Measurements from ENCODE around the gene DNAJC12. TPM values are rescaled to one million over a fixed set of nuclear protein-coding genes. Genes with fewer than 3 reads are reported as not detected.

Gene DNAJC12
- total RNA-seq, 3 donors from 2014 or later, result 6.3 to 8.8 (median 8.8) TPM

DNA sequence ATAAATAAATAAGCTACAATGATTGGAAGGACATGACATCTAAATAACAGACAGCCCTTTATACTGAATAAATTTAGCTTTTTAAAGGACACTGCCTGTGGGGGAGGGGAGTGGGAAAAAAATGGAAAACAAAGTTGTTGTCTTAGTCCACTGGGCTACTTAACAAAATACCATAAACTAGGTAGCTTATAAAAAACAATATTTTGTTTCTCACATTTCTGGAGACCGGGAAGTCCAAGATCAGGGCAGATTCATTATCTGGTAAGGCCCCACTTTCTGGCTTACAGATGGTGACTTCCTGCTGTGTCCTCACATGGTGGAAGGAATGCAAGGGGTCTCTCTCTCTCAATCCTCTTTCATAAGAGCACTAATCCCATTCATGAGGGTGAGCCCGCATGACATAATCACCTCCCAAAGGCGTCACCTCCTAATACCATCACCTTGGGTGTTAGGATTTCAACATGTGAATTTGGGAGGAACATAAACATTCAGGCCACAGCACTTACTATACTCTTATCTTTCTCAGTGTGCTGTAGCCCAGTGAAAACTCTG lies 43.0 kb downstream of the DNAJC12 start:
- no peak overlapping the region for H3K4me3 ChIP-seq

DNA sequence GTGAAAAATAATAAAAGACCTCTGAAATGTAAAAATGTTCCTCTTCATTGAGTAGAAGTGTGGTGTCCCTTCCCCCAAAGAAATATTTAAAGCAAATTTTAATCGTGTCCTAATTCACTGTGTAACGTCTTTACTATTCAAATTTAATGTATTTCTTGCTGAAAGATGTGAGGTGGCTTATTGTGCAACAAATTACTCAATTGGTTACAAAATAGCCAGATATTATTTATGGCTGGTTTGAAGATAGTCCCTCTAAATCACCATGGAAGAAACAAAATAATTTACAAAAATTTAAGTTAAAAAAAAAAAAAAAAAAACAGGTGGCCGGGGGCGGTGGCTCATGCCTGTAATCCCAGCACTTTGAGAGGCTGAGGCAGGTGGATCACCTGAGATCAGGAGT lies 43.7 kb downstream of the DNAJC12 start:
- ATAC-seq, result no peak
- intact Hi-C loops (cut with DNase I, micrococcal nuclease), result no loop called here
- no peak for DNase-seq
- Histone ChIP-seq H3K9me3 (no peaks in the 10 kb centered on the region), H3K36me3 (ENCODE audit: low read depth) (no peaks in the 10 kb centered on the region), H3K4me3 (no peak overlapping the region), H3K4me1 (ENCODE audit: low read depth) (no peaks in the 10 kb centered on the region)
- TF ChIP-seq, protein P1, sequence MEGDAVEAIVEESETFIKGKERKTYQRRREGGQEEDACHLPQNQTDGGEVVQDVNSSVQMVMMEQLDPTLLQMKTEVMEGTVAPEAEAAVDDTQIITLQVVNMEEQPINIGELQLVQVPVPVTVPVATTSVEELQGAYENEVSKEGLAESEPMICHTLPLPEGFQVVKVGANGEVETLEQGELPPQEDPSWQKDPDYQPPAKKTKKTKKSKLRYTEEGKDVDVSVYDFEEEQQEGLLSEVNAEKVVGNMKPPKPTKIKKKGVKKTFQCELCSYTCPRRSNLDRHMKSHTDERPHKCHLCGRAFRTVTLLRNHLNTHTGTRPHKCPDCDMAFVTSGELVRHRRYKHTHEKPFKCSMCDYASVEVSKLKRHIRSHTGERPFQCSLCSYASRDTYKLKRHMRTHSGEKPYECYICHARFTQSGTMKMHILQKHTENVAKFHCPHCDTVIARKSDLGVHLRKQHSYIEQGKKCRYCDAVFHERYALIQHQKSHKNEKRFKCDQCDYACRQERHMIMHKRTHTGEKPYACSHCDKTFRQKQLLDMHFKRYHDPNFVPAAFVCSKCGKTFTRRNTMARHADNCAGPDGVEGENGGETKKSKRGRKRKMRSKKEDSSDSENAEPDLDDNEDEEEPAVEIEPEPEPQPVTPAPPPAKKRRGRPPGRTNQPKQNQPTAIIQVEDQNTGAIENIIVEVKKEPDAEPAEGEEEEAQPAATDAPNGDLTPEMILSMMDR (IDR thresholded peaks at IDR 0.05), result no peak

More for the DNA sequence above, 43.0 kb downstream of the DNAJC12 start:
- no peaks in the 10 kb centered on the region for H3K36me3 ChIP-seq (ENCODE audit: low read depth)
- H3K9me3 ChIP-seq, result no peaks in the 10 kb centered on the region
- no peaks in the 10 kb centered on the region for H3K4me1 ChIP-seq (ENCODE audit: low read depth)
- no peak for ATAC-seq
- DNase-seq, result no peak
- intact Hi-C loops (cut with DNase I, micrococcal nuclease), result no loop called here
- TF ChIP-seq, protein P1 (IDR thresholded peaks at IDR 0.05), result no peak

DNA sequence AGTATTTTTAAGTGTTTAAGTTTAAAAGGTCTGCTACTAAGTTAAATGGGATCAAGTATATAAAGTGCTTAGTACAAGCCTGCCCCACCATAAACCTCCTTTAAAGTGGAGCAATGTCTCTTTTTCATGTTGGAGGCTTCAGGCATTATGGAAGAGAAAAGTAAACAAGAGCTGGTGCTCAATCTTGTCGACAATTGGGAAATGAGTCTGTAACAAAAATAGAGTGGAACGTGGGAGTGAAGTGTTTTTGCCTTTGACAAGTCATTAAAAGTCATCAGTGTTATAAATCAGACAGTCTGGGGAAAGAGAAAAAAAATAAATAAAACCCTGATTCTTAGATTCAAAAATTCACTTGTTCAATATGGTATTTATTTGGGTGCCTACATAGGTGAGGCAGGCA lies 44.7 kb downstream of the DNAJC12 start:
- TF ChIP-seq, protein P1 (IDR thresholded peaks at IDR 0.05), result no peak
- ATAC-seq (no peak), DNase-seq (no peak)
- intact Hi-C loops (cut with DNase I, micrococcal nuclease), result no loop called here
- no peaks in the 10 kb centered on the region for H3K36me3 ChIP-seq (ENCODE audit: low read depth)
- no peaks in the 10 kb centered on the region for H3K4me1 ChIP-seq (ENCODE audit: low read depth)
- no peaks in the 10 kb centered on the region for H3K9me3 ChIP-seq
- no peak overlapping the region for H3K4me3 ChIP-seq

DNA sequence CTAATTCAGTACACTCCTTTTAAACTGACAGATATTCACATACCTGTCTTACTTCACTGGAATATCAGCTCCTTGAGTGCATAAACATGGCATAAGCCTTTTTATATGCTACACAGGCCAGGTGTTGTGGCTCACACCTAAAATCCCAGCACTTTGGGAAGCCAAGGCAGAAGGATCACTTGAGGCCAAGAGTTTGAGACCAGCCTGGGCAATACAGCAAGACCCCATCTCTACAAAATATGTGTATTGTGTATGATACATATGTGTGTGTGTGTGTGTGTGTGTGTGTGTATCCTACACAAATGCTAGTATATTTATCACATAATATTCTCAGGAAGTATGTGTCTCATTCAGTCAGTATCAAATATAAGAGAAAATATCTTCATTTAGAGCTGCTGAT lies 45.3 kb downstream of the DNAJC12 start:
- intact Hi-C loops (cut with DNase I, micrococcal nuclease), result no loop called here
- TF ChIP-seq, protein P1 (IDR thresholded peaks at IDR 0.05), result no peak
- Histone ChIP-seq H3K4me3 (no peak overlapping the region), H3K36me3 (ENCODE audit: low read depth) (no peaks in the 10 kb centered on the region), H3K4me1 (ENCODE audit: low read depth) (no peaks in the 10 kb centered on the region), H3K9me3 (no peaks in the 10 kb centered on the region)
- DNase-seq, result no peak
- no peak for ATAC-seq

DNA sequence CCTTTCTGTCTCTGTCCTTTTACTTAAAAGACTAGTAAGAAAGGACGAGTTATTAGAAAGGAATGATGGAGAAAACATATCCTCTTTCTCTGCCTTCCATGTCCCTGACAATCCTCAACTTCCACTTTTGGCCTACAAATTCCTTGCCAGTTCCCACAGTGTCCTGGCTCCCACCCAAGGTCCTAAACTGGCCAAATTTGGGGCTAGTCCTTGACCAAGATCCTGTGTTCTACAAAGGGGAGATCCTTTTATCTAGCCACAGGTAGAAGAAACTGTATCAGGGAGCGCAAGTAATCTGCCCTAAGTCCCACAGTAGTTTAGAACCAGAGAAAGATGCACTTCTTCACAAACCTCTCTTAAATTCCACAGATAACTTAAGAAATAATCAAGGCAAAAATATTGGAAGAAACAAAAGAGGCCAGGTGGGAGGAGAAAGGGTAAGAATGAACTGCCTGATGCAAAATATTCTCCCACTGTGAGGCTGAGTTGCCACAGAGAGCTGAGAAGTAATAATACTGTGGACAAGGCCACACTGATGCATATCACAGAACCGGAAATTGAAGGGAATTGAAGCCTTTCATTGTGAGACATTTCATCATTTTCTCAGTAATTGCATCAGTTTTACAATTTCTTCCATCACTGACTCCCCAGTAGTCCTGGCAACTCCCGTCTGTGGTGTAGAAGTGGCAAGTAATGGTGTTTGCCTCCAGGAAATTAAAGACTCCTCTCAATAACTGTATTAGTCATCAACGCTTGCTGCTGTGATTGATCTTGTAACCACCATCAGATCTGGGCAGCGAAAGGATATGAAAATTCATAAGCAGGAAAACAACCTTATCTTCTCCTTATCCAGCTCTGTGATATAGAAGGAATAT lies 47.2 kb downstream of the DNAJC12 start:
- intact Hi-C loops (cut with DNase I, micrococcal nuclease), result no loop called here
- no peaks in the 10 kb centered on the region for H3K36me3 ChIP-seq (ENCODE audit: low read depth)
- no peak overlapping the region for H3K4me3 ChIP-seq
- H3K9me3 ChIP-seq, result no peaks in the 10 kb centered on the region
- no peak for DNase-seq
- no peak for ATAC-seq
- TF ChIP-seq, protein P1 (IDR thresholded peaks at IDR 0.05), result no peak
- no peaks in the 10 kb centered on the region for H3K4me1 ChIP-seq (ENCODE audit: low read depth)
